HG02938 (cell line): ENCODE data around the gene SLC51B.
"Not testable (repeated sequence)": the region's sequence is repeated elsewhere in the genome, so short reads cannot be mapped to it uniquely, and the experiment has no call there.

Experiments
- ATAC-seq: cut with Tn5 transposase; IDR thresholded peaks from one replicate; pipeline ENCODE4 v1.9.1; 2021; ENCODE audit warnings: mild to moderate bottlenecking, moderate library complexity; ENCODE audit not compliant: unreplicated experiment

Gene SLC51B

GRCh38 chr15:65044724-65045481, at the start of gene SLC51B:
TSS of gene SLC51B (plus strand) at chr15:65045387. CDS start at chr15:65050005, 4,618 bp downstream.
- no peak for ATAC-seq

GRCh38 chr15:64997066-64997465, 48.1 kb upstream of the SLC51B start:
- no peak for ATAC-seq

DNA sequence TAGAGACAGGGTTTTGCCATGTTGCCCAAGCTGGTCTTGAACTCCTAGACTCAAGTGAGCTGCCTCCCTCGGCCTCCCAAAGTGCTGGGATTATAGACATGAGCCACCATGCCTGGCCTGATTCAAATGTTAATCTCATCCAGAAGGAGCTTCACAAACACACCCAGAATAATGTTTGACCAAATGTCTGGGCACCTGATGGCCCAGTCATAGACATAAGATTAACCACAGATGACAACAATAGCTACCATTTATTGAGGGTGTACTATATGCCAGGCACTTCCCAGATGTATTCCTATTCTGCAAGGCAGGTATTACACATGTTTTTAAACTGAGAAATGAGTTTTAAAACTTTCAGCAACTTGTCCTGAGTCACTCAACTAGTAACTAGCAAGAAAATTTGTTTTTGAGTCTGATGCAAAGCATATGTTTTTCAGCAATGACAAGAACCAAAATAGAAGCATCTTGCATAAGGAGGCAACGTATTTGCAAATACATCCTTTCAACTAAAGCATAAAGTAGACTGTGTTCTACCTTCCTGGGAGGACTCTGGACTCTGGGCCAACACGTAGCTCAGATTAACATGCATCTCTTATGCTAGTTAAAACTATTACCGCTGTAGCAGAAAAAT, 47.3 kb upstream of the SLC51B start:
- ATAC-seq, result no peak

DNA sequence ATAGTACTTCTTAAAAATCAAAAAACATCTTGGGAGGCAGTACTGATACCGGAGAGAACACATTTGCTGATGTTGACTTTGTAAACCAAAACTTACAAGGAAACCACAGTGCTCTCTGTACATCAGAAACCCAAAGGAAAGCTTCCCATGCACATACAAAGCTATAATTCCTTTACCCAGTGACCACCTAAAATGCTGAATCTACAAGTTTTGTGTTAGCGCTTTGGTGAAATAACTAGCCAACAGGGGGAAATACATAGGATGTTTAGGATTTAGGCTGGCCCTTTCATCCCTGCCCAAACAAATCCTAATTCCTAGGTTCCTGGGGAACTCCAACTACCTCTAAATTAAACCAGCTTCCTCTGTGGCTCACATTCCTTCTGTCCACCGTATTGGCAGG, 40.2 kb upstream of the SLC51B start:
- ATAC-seq, result no peak

GRCh38 chr15:65006876-65007275, 38.3 kb upstream of the SLC51B start:
- ATAC-seq, result no peak

DNA sequence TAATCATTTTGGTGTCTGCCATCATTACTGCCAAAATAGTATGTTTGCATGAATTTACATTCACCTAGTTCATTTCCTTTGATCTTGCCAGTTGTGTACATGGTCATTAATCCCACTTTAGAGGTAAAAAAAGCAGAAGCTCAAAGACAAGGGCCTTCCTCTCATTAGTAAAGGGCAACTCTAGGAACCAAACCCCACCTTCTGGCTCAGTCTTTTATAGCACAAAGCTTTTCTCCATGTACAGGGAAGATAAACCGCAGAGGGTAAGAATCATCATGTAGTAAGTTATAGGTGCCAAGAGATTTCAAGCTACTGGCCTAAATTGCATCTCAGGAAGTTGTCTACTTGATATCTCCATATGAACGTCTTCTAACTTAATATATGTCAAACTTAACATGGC, 36.2 kb upstream of the SLC51B start:
- ATAC-seq, result no peak

GRCh38 chr15:65011198-65011597, 34.0 kb upstream of the SLC51B start:
- not testable (repeated sequence) for ATAC-seq

DNA sequence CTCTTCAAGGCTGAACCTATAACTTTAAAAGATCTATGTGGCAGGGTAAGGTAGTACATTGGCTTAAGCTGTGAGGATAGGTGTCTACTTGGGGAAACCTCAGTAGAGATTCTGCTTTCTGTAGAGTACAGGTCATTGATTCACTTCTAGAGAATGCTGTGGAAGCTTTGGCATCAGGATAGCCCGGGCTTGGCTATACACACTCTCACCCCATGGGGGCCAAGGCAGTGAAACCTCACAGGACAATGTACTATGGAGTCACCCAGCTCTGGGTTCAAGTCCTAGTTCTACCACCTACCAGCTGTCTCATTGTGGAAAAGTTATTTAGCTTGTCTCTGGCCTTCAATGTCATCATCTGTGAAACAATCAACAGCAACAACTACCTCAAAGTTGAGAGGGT, 24.8 kb upstream of the SLC51B start:
- ATAC-seq, result no peak

GRCh38 chr15:65021488-65021887, 23.7 kb upstream of the SLC51B start:
- no peak for ATAC-seq

DNA sequence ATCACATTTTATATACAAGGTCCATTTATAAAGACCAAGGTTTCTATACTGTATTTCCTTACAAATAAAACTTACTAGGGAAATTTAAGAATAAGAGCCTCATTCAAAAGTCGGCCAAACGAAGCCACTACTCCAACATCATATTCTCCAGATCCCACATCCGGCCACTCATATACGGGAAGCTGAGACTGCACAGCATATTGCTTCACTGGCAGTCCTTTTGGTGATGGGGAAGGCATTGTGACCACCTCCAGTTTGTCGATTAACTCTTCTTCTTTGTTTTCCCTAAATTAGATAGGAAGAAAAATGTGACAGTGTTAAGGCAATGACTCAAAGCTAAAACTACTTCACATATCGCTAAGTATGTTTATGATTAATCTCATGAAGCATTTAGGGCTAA, 18.4 kb upstream of the SLC51B start:
- ATAC-seq, result no peak

DNA sequence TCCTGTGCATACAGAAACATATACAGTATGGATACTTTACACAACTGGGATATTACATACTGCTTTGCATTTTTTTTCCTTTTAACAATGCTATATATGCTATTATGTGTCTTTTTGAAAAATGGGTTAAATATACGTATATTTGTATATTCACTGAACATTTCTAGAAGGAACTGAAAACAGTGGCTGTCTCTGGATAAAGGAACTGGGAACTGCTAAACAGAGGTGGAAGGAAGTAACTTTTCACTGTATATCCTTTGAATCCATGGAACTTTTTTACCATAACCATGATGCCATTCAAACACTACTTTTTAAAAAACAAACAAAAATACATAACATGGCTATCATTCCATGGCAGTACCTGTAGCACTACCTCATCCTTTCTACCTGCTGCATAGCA, 17.6 kb upstream of the SLC51B start:
- no peak for ATAC-seq

GRCh38 chr15:65028338-65028737, 16.8 kb upstream of the SLC51B start:
- ATAC-seq, result no peak

DNA sequence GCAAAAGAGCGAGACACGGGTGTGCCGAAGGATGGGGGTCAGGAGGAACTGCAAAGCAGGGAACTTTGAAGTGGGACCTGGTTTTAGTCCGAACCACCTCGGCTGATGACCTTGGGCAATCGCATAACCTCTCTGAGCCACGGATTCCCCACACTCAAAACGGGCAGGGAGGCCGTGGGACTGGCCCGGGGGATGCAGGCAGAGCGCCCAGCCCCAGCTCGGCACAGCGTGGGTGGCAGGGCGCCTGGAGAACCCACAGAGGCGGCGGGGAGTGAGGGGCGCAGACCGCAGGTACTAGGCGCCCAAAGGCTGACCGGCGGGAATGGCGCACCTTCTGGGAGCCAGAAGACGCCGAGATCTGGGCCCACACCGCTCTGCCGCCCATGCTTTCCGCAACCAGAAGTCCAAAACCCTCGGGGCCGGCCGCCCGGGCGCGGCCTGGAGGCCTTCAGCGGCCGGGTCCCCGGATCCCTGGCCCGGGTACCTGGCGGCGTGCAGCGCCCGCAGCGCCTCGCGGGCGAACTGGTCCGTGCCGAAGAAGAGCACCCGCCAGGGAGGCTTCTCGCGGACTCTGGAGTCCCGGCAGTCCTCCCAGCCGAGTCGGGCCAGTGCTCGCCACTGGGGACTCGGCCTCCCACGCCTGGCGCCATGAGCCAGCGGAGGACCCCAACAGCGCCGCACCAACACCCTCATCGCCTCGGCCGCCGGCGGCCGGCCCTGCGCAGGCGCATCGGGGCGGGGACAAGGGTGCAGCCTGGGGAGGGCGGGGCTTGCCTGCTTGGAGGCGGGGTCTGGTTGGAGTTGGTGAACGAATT, 16.1 kb upstream of the SLC51B start, which contains the start of gene MTFMT:
TSS of gene MTFMT (minus strand) at position 719 of the 815 bp plus-strand sequence. CDS start at position 693, 26 bp downstream.
- peak; percentile 64 for ATAC-seq

GRCh38 chr15:65029736-65030208, 15.4 kb upstream of the SLC51B start:
- ATAC-seq, result no peak

GRCh38 chr15:65032801-65033537, 12.2 kb upstream of the SLC51B start:
- ATAC-seq, result no peak

- ATAC-seq, result no peak
Observed at GRCh38 chr15:65033659-65034269, 11.4 kb upstream of the SLC51B start.

DNA sequence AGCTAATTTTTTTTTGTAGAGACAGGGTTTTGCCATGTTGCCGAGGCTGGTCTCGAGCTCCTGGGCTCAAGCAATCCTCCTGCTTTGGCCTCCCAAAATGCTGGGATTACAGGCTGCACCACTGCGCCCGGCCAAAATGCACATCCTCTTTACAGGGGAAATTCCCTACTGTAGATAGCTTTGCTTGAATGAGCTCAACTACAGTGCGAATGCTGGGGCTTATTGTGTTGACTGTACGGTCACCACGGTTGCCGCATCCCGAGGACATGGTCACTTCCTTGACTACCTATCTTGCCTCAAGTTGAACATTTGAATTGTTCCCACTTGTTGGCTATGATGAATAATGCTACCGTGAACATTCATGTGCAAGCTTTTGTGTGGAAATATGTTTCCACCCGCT, 10.5 kb upstream of the SLC51B start:
- ATAC-seq, result no peak

DNA sequence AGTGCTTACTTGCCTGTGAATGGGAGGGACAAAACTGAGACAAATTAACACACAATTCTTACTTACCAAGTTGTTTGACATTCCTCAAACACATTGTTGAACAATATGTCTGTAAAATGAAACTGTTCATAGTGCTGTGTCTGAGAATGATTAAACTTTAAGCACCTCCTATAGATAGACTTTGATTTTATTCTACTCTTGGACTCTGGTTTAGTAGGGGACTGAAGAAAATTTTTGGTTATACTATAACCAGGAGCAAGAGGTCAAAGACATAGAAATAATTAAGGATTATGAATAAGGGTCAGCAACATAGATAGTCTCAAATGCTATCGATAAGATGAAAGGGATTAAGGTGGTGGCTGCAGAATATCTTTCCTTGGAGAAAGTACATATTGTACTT, 7.9 kb upstream of the SLC51B start:
- ATAC-seq, result no peak

- no peak for ATAC-seq
Observed at GRCh38 chr15:65038428-65038827, 6.8 kb upstream of the SLC51B start.

DNA sequence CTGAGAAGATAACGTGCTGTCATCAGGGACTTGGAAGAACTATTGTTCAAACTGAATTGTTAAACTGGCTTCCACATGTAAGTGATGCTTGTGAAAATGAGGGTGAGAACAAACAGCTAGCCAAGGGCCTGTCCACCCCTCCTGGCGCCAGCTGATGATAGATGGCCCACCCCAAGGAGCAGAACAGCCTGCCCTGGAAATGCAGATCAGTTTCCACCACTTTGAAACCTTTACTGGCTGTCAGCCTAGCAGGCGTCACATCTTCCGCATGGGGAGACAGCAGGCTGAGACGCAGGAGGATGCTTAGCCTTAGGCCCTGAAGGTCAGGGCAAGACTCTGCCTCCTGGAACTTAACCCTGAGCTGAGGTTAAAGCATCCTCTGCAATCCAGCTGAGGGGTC, 6.4 kb upstream of the SLC51B start:
- no peak for ATAC-seq
